HS-27A (cell line): ENCODE data around the gene PLA2G4E.

Source experiments
- DNase-seq: peaks from one replicate; pipeline ENCODE4 v3.0.0-alpha.2; 2012; ENCODE audit warnings: low read depth, missing footprints

Gene PLA2G4E

GRCh38 chr15:41954036-41954435 lies 66.8 kb downstream of the PLA2G4E start:
- no peak for DNase-seq

- no peak for DNase-seq
These were observed 68.8 kb downstream of the PLA2G4E start for GRCh38 chr15:41952013-41952563.

GRCh38 chr15:41951571-41951970 lies 69.3 kb downstream of the PLA2G4E start:
- no peak for DNase-seq

GRCh38 chr15:41950489-41950888 lies 70.4 kb downstream of the PLA2G4E start:
- DNase-seq = no peak

GRCh38 chr15:41950127-41950483 lies 70.7 kb downstream of the PLA2G4E start:
- DNase-seq = no peak

GRCh38 chr15:41949401-41950126 lies 71.3 kb downstream of the PLA2G4E start:
- DNase-seq = no peak

GRCh38 chr15:41948490-41948889 lies 72.4 kb downstream of the PLA2G4E start:
- no peak for DNase-seq

GRCh38 chr15:41946970-41947369 lies 73.9 kb downstream of the PLA2G4E start:
- no peak for DNase-seq

- no peak for DNase-seq
These were observed 75.1 kb downstream of the PLA2G4E start for GRCh38 chr15:41945731-41946130.

- DNase-seq = no peak
These were observed 75.6 kb downstream of the PLA2G4E start for GRCh38 chr15:41945221-41945620.

GRCh38 chr15:41944313-41944940 lies 76.4 kb downstream of the PLA2G4E start:
- DNase-seq = peak; percentile 94

GRCh38 chr15:41943543-41944312 lies 77.1 kb downstream of the PLA2G4E start:
- DNase-seq = no peak

- no peak for DNase-seq
These were observed 78.0 kb downstream of the PLA2G4E start for GRCh38 chr15:41942886-41943285.

GRCh38 chr15:41941644-41942415 lies 79.0 kb downstream of the PLA2G4E start:
- DNase-seq = no peak

- peak; percentile 64 for DNase-seq
These were observed 80.4 kb downstream of the PLA2G4E start for GRCh38 chr15:41940441-41940857.

- no peak for DNase-seq
These were observed 80.9 kb downstream of the PLA2G4E start for GRCh38 chr15:41939986-41940385.

GRCh38 chr15:41937568-41937923 lies 83.3 kb downstream of the PLA2G4E start:
- no peak for DNase-seq

- no peak for DNase-seq
These were observed 83.9 kb downstream of the PLA2G4E start for GRCh38 chr15:41936649-41937567.

- no peak for DNase-seq
These were observed 84.7 kb downstream of the PLA2G4E start for GRCh38 chr15:41936155-41936554.

GRCh38 chr15:41935566-41936020 lies 85.2 kb downstream of the PLA2G4E start:
- DNase-seq = no peak

GRCh38 chr15:41934843-41935242 lies 86.0 kb downstream of the PLA2G4E start:
- no peak for DNase-seq
